Uterus (tissue), 4 donors: ENCODE data around the gene TTC32. TPM values are rescaled to one million over a fixed set of nuclear protein-coding genes. Genes with fewer than 3 reads are reported as not detected.

Source experiments
- DNase-seq, 2 donors: peaks; one replicate each; pipeline ENCODE4 v3.0.0-alpha.2; 2019 to 2020
- H3K27ac ChIP-seq, 2 donors: fragments of 200-600 bp; sonication (generic); 1 replicate in 1 of 2; 2 replicates in 1 of 2; pipeline ENCODE4 v1.5.1; 2016 to 2018
- H3K27me3 ChIP-seq, 2 donors: fragments of 200-600 bp; sonication (generic); one replicate each; pipeline ENCODE4 v1.5.1; 2018 to 2019; ENCODE audit warnings: control low read depth in 1 of 2
- H3K36me3 ChIP-seq, 2 donors: fragments of 200-600 bp; sonication (generic); one replicate each; pipeline ENCODE4 v1.5.1; 2019; ENCODE audit warnings: control low read depth in 1 of 2
- H3K4me1 ChIP-seq, 2 donors: fragments of 200-600 bp; sonication (generic); one replicate each; pipeline ENCODE4 v1.5.1; 2018 to 2019; ENCODE audit warnings: control low read depth in 1 of 2
- H3K4me3 ChIP-seq, 2 donors: fragments of 200-600 bp; sonication (generic); 1 replicate in 1 of 2; 2 replicates in 1 of 2; pipeline ENCODE4 v1.5.1; 2018 to 2019; ENCODE audit warnings: mild to moderate bottlenecking in 1 of 2
- H3K9me3 ChIP-seq, 2 donors: fragments of 200-600 bp; sonication (generic); one replicate each; pipeline ENCODE4 v1.5.1; 2019; ENCODE audit warnings: control low read depth in 1 of 2
- CTCF ChIP-seq, 4 experiments: fragments of 200-600 bp in 2 of 4; fragments of 450-650 bp in 2 of 4; sonication (generic) in 2 of 4; IDR thresholded peaks; one replicate each; pipeline ENCODE4 v1.5.1; 2016 to 2019; ENCODE audit warnings: antibody characterized with exemption in 4 of 4, mild to moderate bottlenecking in 2 of 4, moderate library complexity in 1 of 4
- POLR2A ChIP-seq, 2 donors: fragments of 450-650 bp; IDR thresholded peaks; one replicate each; pipeline ENCODE4 v1.6.1; 2016; ENCODE audit warnings: antibody characterized with exemption in 2 of 2, mild to moderate bottlenecking in 1 of 2, moderate library complexity in 1 of 2
- intact Hi-C: fragments of 100-400 bp; cut with DNase I; formaldehyde crosslinking; loops from one replicate; pipeline ENCODE4 v1.15.1; 2023; ENCODE audit warnings: low total_unique reads
- total RNA-seq, 4 donors: library from RNA; depleted of rRNA in 3 of 4; stranded (reverse); fragments of >200 nt in 3 of 4; gene quantifications; one replicate each; pipeline versions ENCODE4 v1.1.0 to v1.2.4, GENCODE V29; 2014 to 2023
- donor health status: DM: yes; HTN: yes; CAD: no.

Gene TTC32
- total RNA-seq, 4 donors from 2014 or later: 16.7 to 22.6 (median 20.9) TPM

GRCh38 chr2:19942199-19942598, 40.4 kb upstream of the TTC32 start:
- TF ChIP-seq CTCF (IDR thresholded peaks at IDR 0.05): no peak
- TF ChIP-seq POLR2A (IDR thresholded peaks at IDR 0.05): no peak
- Histone ChIP-seq H3K27me3 (no peaks in the 10 kb centered on the region), H3K27ac (no peak overlapping the region)

GRCh38 chr2:19937004-19937403, 35.2 kb upstream of the TTC32 start:
- TF ChIP-seq CTCF (IDR thresholded peaks at IDR 0.05) (no peak), POLR2A (IDR thresholded peaks at IDR 0.05) (no peak)
- H3K4me1 ChIP-seq: no peaks in the 10 kb centered on the region
- no peaks in the 10 kb centered on the region for H3K36me3 ChIP-seq
- no peak for DNase-seq
- H3K4me3 ChIP-seq: no peak overlapping the region
- no peaks in the 10 kb centered on the region for H3K27me3 ChIP-seq
- H3K27ac ChIP-seq: no peak overlapping the region
- H3K9me3 ChIP-seq: no peaks in the 10 kb centered on the region
- intact Hi-C loops: no loop called here

More at GRCh38 chr2:19942199-19942598, 40.4 kb upstream of the TTC32 start:
- Histone ChIP-seq H3K9me3 (no peaks in the 10 kb centered on the region), H3K36me3 (no peaks in the 10 kb centered on the region), H3K4me3 (no peak overlapping the region), H3K4me1 (no peaks in the 10 kb centered on the region)
- no peak for DNase-seq
- intact Hi-C loops: no loop called here

- Histone ChIP-seq H3K4me1 (no peaks in the 10 kb centered on the region), H3K36me3 (no peaks in the 10 kb centered on the region), H3K27ac (no peak overlapping the region), H3K27me3 (no peaks in the 10 kb centered on the region), H3K9me3 (no peaks in the 10 kb centered on the region), H3K4me3 (no peak overlapping the region)
- TF ChIP-seq CTCF (IDR thresholded peaks at IDR 0.05) (no peak), POLR2A (IDR thresholded peaks at IDR 0.05) (no peak)
- intact Hi-C loops: no loop called here
- DNase-seq: no peak
Observed at GRCh38 chr2:19936203-19936602, 34.4 kb upstream of the TTC32 start.

- no peak overlapping the region for H3K27ac ChIP-seq
Observed at GRCh38 chr2:19933351-19933981, 31.7 kb upstream of the TTC32 start.

More at GRCh38 chr2:19933351-19933981, 31.7 kb upstream of the TTC32 start:
- H3K9me3 ChIP-seq: no peaks in the 10 kb centered on the region
- H3K36me3 ChIP-seq: no peaks in the 10 kb centered on the region
- no peak overlapping the region for H3K4me3 ChIP-seq
- TF ChIP-seq POLR2A (IDR thresholded peaks at IDR 0.05) (no peak), CTCF (IDR thresholded peaks at IDR 0.05) (no peak)
- H3K4me1 ChIP-seq: no peaks in the 10 kb centered on the region
- DNase-seq: no peak
- intact Hi-C loops: no loop called here
- H3K27me3 ChIP-seq: no peaks in the 10 kb centered on the region
